Pancreas (tissue), 10 donors: ENCODE data around the gene MYLK. TPM values are rescaled to one million over a fixed set of nuclear protein-coding genes. Genes with fewer than 3 reads are reported as not detected.

Experiments used
- ATAC-seq, 4 donors: fragments of 200-7000 bp; cut with Tn5 transposase; one replicate each; pipeline versions ENCODE4 v1.8.0 to v1.9.1; 2020; ENCODE audit warnings: mild to moderate bottlenecking in 4 of 4, moderate library complexity in 4 of 4
- DNase-seq, 6 donors: peaks; one replicate each; pipeline ENCODE4 v3.0.0-alpha.2; 2020
- FAIRE-seq: peaks from 2 replicates; lab custom pipeline; 2012; peaks lifted over from hg19 to GRCh38; lab: Jason Lieb, UNC
- H3K27ac ChIP-seq, 4 donors: fragments of 200-600 bp; sonication (generic); 1 replicate in 3 of 4; 2 replicates in 1 of 4; pipeline versions ENCODE4 v1.5.0 to v1.8.0; 2020
- H3K27me3 ChIP-seq, 4 donors: fragments of 200-600 bp; one replicate each; pipeline ENCODE4 v1.8.0; 2021
- H3K36me3 ChIP-seq, 3 donors: fragments of 200-600 bp; sonication (generic) in 1 of 3; one replicate each; pipeline versions ENCODE4 v1.5.0 to v1.8.0; 2020 to 2021
- H3K4me1 ChIP-seq, 3 donors: fragments of 200-600 bp; one replicate each; pipeline ENCODE4 v1.8.0; 2021
- H3K4me3 ChIP-seq, 4 donors: fragments of 200-600 bp; sonication (generic) in 2 of 4; one replicate each; pipeline versions ENCODE4 v1.5.0 to v1.8.0; 2020 to 2021
- H3K9me3 ChIP-seq, 4 donors: fragments of 200-600 bp; one replicate each; pipeline ENCODE4 v1.8.0; 2021
- CTCF ChIP-seq, 4 donors: fragments of 200-600 bp; sonication (generic) in 3 of 4; IDR thresholded peaks; one replicate each; pipeline versions ENCODE4 v1.5.0 to v1.8.0; 2021; ENCODE audit warnings: antibody characterized with exemption in 4 of 4
- WGBS, 2 donors: extraction: QIAGEN DNeasy Blood & Tissue Kit; methylation state at CpG; one replicate each; pipeline ENCODE4 v1.1.7; 2013; 5-methylcytosine and 5-hydroxymethylcytosine counted together
- intact Hi-C, 3 donors: fragments of 100-400 bp; cut with DNase I; formaldehyde crosslinking; loops; one replicate each; pipeline versions ENCODE4 v1.11.1 to v1.14.2; 2022
- polyA plus RNA-seq, 2 donors: library from polyadenylated mRNA; stranded (reverse); fragments of 200-250 nt; gene quantifications; one replicate each; pipeline ENCODE4 v1.2.3, GENCODE V29; 2013
- total RNA-seq, 6 donors: library from RNA; stranded (reverse); fragmentation: NEBNext Ultra II Directional in 4 of 6; extraction: Animal tissue kit (Norgen Biotek cat#: 25700) in 4 of 6; gene quantifications; one replicate each; pipeline versions ENCODE4 v1.2.1 to v1.2.4, GENCODE V29; 2021 to 2023
- donor health status: healthy with polysubstance abuse.
- donor health status: DM: no; HTN: no; CAD: no; lungs with moderate emphysema.
- donor health status: DM: no; HTN: no; CAD: no.
- donor health status: control.
- donor health status: control.
- donor health status: Bipolar disorder and iron deficiency.
- donor health status: DM: yes; HTN: yes; CAD: no.
- donor health status: DM: no; HTN: no; CAD: no.
- donor health status: DM: no; HTN: no; CAD: no.
- donor health status: DM: yes; HTN: yes; CAD: no.

MYLK gene
- total and polyA plus RNA-seq, 8 donors: 3.1 to 12.0 (median 6.7) TPM

DNA sequence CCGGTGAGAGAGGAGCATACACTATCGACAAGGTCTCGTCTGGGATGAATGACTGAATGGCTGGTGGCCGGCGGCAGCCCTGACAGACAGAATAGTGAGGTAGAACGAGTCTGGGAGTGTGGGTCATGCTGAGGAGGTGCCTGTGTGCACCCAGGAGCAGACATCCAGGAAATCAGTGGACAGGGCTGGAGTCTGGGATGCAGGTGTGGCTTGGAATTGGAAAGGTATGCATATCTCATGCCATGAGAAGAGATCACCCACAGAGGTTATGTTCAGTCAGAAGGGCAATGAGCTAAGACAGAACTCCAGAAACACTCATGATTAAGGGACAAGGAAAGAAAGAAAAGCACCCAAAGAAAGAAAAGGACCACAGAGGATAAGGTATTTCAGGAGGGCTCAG lies 320.1 kb downstream of the MYLK start:
- H3K4me1 ChIP-seq: peaks cover 0 to 3% (median 2%) of the 10 kb centered on the region in 3 donors
- FAIRE-seq: no peak
- TF ChIP-seq CTCF (IDR thresholded peaks at IDR 0.05): no peak
- no peak for ATAC-seq
- H3K36me3 ChIP-seq: no peaks in the 10 kb centered on the region
- no peaks in the 10 kb centered on the region for H3K27me3 ChIP-seq
- no peak overlapping the region for H3K27ac ChIP-seq
- H3K9me3 ChIP-seq: no peaks in the 10 kb centered on the region
- intact Hi-C loops: loop anchor here in 1 of 3 donors (10.0 kb wide), 1 partner anchor 239 kb away; no protein-coding TSS in a partner anchor
- DNase-seq: no peak
- WGBS, 2 donors: 92 to 94% methylated on average over 6 of the region's 6 CpGs
- H3K4me3 ChIP-seq: no peak overlapping the region

GRCh38 chr3:123562547-123562946 lies 321.6 kb downstream of the MYLK start:
- no peaks in the 10 kb centered on the region for H3K27me3 ChIP-seq

GRCh38 chr3:123561188-123561587 lies 322.9 kb downstream of the MYLK start:
- Histone ChIP-seq H3K9me3 (no peaks in the 10 kb centered on the region), H3K36me3 (no peaks in the 10 kb centered on the region), H3K4me1 (no peaks in the 10 kb centered on the region), H3K27me3 (no peaks in the 10 kb centered on the region), H3K27ac (no peak overlapping the region), H3K4me3 (no peak overlapping the region)
- DNase-seq (no peak), FAIRE-seq (no peak), ATAC-seq (no peak)
- no peak for TF ChIP-seq CTCF (IDR thresholded peaks at IDR 0.05)
- WGBS, 2 donors: 81 to 89% methylated on average over 2 of the region's 2 CpGs
- intact Hi-C loops: loop anchor here in 1 of 3 donors (10.0 kb wide), 1 partner anchor 236 kb away; no protein-coding TSS in a partner anchor

More at GRCh38 chr3:123562547-123562946, 321.6 kb downstream of the MYLK start:
- WGBS, 2 donors: 95 to 98% methylated on average over 1 of the region's 1 CpG
- DNase-seq: no peak
- Histone ChIP-seq H3K27ac (no peak overlapping the region), H3K4me1 (no peaks in the 10 kb centered on the region), H3K9me3 (no peaks in the 10 kb centered on the region), H3K36me3 (no peaks in the 10 kb centered on the region), H3K4me3 (no peak overlapping the region)
- FAIRE-seq: no peak
- no peak for TF ChIP-seq CTCF (IDR thresholded peaks at IDR 0.05)
- ATAC-seq: no peak
- intact Hi-C loops: loop anchor here in 1 of 3 donors (10.0 kb wide), 1 partner anchor 238 kb away; no protein-coding TSS in a partner anchor

Other genes starting within 250 kb of the MYLK start
- gene CCDC14, start 76.9 kb upstream of the MYLK start, total RNA-seq: 10 to 100 TPM in 3 of 6 donors, 1 to 10 TPM in 3; 6.7 to 19.1 (median 9.9) TPM
- gene CCDC14, start 76.9 kb upstream of the MYLK start, polyA plus RNA-seq: 10 to 100 TPM; 14.7 to 30.7 TPM
- gene ROPN1, start 107.8 kb upstream of the MYLK start, total RNA-seq: not detected
- gene ROPN1, start 107.8 kb upstream of the MYLK start, polyA plus RNA-seq: not detected
- gene KALRN, start 149.0 kb upstream of the MYLK start, total RNA-seq: 10 to 100 TPM; 12.8 to 24.2 (median 14.3) TPM
- gene KALRN, start 149.0 kb upstream of the MYLK start, polyA plus RNA-seq: 1 to 10 TPM; 5.3 to 9.7 TPM